GM20000 (cell line): ENCODE results near the gene SPRYD3.

Experiments used
- DNase-seq: peaks from one replicate; pipeline ENCODE4 v3.0.0; 2012; ENCODE audit warnings: low spot score
- CTCF ChIP-seq: IDR thresholded peaks from 2 replicates; pipeline ENCODE4 v1.5.1; 2012; ENCODE audit warnings: mild to moderate bottlenecking, control low read depth; ENCODE audit errors: extremely low read depth, missing control alignments

SPRYD3 gene

GRCh38 chr12:53105712-53106439 lies 26.7 kb upstream of the SPRYD3 start:
- DNase-seq: no peak
- TF ChIP-seq CTCF: no peak

- no peak for TF ChIP-seq CTCF
- no peak for DNase-seq
These were observed 26.1 kb upstream of the SPRYD3 start for GRCh38 chr12:53105256-53105655.

- TF ChIP-seq CTCF: no peak
- peak; percentile 30 for DNase-seq
These were observed 24.7 kb upstream of the SPRYD3 start for GRCh38 chr12:53103860-53104305.

GRCh38 chr12:53102883-53103807 lies 24.0 kb upstream of the SPRYD3 start, which contains the start of gene SOAT2:
Gene SOAT2 (plus strand): TSS chr12:53103486. CDS start chr12:53103578, 92 bp downstream.
- DNase-seq: no peak
- TF ChIP-seq CTCF: no peak

- DNase-seq: peak; percentile 20
- no peak for TF ChIP-seq CTCF
These were observed 23.0 kb upstream of the SPRYD3 start for GRCh38 chr12:53101931-53102781.

GRCh38 chr12:53101266-53101665 lies 22.1 kb upstream of the SPRYD3 start:
- DNase-seq: no peak
- no peak for TF ChIP-seq CTCF
